ENCODE measurements around the gene ROBO3.
A peak's percentile ranks its signal among the peaks of the same experiment; 100 is the strongest.

ROBO3 gene

DNA sequence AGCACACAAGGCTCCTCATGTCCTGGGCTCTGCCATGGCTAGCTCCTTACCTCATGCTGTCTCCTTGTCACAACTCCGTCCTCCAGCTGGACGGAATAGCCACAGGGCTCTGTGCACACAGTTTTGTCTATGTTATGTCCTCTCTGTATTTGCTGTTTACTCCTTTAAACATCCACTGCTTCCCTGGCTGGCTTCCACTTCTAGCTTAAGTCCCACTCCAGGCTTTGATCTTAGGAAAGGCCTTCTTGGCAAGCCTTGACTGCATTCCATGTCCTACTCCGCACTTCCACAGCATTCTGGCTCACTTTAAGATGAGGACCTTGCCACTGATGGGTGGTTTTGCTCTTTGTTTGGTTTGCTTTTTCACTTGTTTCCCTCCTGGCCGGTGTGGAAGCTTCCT, 22.9 kb upstream of the ROBO3 start:
- no peak for DNase-seq (ENCODE audit: low read depth in 4 of 4, low spot score in 1 of 4)

DNA sequence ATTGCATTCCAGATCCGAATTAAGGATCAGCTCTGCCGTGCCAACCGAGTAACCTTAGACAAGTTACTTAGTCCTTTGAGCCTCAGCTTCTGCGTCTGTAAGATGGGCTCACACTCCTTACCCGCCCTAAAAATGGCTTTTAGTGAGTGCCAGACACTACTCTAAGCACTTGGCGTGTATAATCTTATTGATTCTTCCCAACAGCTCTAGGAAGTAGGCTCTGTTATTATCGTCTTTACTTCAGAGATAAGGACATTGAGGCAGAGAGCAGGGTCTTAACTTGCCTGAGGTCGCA, 21.7 kb upstream of the ROBO3 start:
- no peak for DNase-seq (ENCODE audit: low read depth in 4 of 4, low spot score in 1 of 4)

DNA sequence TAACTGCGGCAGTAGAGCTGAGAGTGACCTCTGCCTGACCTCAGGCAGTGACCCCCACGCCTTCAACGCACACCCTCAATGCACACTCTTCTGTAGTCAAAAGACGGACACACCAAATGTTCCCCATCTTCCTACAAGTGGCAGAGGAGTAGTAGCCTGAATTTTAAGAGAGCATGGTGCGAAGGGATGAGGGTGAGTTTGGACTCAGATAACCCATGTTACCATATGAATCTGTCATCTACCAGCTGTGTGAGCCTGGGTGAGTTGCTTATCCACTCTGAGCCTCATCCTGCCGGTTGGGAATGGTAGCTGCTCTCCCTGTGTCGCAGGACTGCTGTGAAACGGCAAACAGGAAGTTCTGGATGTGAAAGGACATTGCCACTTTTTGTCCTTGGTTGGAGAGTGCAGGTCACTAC, 20.6 kb upstream of the ROBO3 start:
- DNase-seq (ENCODE audit: low read depth in 4 of 4, low spot score in 1 of 4): no peak

DNA sequence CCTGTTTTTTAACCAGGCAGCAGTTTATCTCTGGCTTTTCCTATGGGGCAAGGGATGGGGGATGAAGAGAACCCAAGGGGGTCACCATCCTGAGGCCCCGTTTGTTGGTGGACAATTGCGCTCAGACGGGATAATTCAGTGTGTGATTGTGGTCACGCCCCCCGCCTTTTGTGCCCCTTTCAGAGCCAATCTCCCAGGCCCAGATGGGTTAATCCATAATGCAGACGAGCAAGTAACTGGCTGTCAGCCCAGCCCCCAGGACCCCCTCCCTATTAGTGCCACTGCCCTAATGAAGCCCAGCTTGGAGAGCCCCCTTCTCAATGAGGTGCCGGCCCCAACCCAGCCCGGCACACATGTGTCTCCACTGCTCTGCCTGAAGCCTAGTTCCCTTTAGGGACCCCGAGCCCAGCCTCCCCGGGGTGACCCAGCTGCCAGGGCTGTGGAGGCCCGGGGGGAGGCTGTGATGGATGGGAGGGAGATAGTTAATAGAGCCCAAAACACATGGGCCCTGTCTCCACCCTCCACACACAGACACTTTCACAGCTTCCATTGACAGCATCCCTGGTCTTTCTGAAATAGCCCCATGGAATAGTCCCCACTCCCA, 19.1 kb upstream of the ROBO3 start:
- DNase-seq (ENCODE audit: low read depth in 4 of 4, low spot score in 1 of 4): no peak

DNA sequence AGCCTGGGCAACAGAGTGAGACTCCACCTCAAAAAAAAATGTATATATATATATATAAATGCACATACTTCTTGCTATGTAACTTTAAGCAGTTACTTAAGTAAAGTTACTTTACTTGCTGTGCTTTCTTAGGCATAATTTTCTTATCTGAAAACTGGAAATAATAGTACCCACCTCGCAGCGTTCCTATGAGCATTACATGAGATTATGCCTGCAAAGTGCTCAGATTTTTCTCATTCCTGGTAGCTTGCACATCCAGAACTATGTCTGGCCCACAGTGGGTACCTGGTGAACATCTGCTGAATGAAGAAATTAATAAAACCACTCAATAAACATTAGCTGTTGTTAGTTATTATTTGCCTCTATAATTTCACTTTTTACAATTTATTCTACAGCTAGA, 6.1 kb upstream of the ROBO3 start:
- no peak for DNase-seq (ENCODE audit: low read depth in 4 of 4, low spot score in 1 of 4)

DNA sequence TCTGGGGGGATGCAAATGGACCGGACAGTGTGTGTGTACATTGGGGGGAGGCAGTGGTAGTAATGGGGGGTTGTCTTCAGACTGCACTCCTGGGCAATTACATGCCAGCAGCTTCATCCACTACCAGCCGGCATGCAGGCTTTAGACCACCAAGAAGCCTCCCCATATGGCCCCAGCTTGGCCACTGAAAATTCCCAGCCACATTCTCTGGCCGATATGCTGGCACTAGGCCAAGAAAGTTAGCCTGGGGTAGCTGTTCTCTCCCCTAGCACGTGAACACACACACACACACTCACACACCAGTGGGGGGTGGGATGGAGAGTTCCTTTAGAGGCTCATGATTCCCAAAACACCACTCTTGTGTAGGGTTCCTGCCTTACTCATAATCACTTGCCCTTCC, 3.6 kb upstream of the ROBO3 start:
- DNase-seq (ENCODE audit: low read depth in 4 of 4, low spot score in 1 of 4): no peak

DNA sequence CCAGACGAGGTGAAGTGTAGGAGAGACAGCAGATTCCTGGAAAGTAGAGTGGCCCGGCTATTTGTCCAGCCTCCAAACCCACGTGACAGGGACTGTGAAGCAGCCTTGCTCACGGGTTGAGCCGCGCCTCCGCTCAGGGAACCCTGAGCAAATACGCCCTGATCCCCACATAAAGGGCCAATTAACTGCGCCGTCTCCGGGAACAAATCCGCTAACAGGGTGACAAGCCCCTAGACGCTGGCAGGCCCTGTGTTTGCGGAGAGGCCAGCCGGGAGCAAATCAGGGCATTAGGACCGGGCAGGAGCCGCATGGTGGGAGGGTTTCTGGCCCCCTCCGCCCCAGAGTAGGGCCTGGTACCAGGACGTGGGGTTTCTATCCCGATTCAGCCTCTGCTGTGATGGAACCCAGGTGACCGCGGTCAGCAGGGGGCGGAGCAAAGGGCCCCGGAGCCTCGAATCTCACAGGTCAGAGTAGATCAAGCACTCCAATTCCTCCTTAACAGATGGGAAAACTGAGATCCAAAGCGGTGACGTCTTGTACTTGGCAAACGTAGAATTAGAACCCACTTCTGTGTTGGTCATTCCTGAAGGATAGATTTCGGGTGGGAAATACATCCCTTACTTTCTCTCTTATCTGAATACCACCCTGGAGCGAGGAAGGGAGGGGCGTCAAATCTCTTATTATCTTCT, 2.0 kb upstream of the ROBO3 start:
- no peak for DNase-seq (ENCODE audit: low read depth in 4 of 4, low spot score in 1 of 4)

DNA sequence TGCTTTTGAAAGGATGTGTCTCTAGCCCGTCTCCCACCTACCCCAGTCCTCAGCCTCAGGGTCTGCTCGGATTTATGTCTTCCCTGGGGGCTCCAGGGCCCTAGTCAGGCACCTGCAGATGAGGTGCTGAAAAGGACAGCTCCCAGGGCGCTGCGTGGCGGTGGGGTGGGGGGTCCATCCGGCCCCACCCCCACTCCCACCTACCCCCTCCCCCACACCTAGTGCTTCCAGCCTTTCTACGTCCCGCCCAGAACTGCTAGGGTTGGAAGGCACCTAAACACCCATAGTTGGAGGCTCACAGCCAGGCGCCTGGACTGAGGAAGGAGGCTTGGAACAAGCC, 1.4 kb upstream of the ROBO3 start:
- no peak for DNase-seq (ENCODE audit: low read depth in 4 of 4, low spot score in 1 of 4)

DNA sequence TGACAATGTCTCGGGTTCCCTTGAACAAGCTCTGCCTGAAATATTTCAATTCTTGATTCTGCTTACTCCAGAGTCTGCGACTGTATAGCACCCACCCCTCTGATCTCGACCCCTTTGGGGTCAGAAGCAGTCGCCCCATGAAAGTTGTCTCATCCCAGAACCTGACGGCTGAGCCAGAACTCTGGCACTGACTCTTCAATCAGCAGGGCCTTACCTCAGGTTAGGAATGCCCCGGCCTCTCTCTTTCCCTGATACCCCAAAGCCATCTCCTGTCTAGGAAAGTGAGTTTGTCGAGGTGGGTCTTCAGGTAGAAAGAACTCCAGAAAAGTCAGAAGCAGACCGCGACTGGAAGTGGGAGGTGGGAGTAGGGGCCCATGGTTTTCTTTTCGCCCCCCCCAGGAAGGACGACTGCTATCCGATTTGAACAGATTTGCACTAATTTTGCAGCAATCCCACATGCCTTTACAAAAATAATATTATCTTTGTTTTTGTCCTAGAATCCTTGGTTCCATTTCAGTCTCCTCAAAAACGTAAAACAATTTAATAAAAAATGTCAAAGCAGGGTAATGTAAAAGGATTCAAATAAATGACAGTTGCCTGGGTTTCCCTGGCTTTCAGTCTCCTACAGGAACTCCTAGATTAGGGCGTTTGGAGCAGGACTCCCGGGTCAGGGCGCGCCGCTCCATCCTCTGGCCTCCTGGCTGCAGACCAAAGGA, 898 bp upstream of the ROBO3 start:
- no peak for DNase-seq (ENCODE audit: low read depth in 4 of 4, low spot score in 1 of 4)

DNA sequence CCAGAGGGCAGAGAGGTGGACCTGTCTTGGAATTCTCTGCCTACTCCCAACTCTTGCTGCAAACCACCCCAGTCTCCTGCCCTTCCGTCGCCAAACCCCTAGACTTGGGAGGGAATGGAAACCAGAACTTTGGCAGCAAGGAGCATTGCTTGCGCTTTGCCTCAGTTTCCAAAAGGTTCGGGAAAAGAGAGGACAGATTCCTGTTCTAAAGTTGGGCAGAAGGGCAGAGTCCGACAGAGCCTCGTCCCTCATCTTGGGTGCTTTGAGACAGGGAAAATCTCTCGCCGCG, 396 bp upstream of the ROBO3 start:
- no peak for DNase-seq (ENCODE audit: low read depth in 4 of 4, low spot score in 1 of 4)

DNA sequence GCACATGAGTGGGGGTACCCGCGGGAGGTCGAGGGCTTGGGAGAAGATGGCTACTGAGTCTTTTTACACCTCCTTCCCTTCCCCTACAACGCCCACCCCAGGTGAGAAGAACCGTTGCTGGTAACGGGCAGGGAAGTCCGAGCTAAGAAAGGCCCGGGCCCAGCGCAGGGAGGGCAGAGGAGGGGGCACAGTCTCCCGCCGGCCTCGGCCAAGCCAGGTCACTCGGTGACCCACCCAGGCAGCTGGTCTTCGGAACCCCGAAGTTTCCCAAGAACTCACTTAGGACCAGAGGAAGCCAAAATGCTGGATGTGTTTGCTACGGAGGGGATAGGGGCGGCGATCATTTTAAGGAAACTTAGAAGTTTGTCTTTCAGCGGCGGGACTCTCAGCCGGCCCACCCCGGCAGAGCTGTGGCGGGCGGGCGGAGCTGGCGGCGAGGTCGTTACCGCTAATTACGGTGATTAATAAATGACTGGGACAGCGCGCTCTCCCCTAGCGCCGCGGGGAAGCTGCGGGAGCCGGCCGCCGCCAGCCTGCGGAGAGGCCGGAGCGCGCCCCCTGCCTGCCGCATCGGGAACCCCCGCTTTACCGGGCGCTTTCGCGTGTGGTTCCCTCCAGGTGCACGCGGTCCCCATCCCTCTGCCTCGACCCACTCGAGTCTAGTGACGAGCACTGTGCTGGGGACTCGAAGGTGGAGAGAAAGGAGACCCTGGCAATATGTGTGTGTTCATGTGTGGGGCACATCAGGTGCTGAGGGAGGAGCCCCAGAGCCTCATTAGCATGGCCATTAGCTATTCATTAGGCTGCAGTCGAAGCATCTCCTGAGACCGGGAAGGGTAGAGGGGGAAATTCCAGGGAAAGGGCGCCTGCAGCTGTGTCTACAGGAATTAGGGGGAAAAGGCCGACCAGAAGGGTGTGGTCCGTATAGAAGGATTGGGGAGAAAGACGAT, 945 bp downstream of the ROBO3 start:
- DNase-seq (ENCODE audit: low read depth in 4 of 4, low spot score in 1 of 4): peak in 2 of 4 experiments; percentile 32 to 40

DNA sequence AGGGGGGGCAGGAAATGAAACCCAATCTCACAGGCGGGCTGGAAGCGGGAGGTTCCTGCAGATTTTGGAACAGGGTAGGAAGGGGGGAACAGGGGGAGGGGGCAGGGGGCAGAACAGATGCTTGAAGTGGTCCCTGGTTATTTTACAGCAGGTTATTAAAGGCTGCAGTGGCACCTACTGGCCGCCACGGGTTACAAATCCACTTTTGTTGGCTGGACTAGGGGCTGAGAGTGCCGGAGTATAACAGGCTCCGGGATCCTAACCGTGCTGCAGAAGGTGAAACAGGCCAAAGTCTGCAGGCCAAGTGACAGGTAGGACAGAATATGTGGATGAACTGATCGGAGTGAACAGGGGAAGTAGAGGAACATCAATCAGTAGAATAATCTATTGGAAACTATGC, 2.5 kb downstream of the ROBO3 start:
- no peak for DNase-seq (ENCODE audit: low read depth in 4 of 4, low spot score in 1 of 4)

DNA sequence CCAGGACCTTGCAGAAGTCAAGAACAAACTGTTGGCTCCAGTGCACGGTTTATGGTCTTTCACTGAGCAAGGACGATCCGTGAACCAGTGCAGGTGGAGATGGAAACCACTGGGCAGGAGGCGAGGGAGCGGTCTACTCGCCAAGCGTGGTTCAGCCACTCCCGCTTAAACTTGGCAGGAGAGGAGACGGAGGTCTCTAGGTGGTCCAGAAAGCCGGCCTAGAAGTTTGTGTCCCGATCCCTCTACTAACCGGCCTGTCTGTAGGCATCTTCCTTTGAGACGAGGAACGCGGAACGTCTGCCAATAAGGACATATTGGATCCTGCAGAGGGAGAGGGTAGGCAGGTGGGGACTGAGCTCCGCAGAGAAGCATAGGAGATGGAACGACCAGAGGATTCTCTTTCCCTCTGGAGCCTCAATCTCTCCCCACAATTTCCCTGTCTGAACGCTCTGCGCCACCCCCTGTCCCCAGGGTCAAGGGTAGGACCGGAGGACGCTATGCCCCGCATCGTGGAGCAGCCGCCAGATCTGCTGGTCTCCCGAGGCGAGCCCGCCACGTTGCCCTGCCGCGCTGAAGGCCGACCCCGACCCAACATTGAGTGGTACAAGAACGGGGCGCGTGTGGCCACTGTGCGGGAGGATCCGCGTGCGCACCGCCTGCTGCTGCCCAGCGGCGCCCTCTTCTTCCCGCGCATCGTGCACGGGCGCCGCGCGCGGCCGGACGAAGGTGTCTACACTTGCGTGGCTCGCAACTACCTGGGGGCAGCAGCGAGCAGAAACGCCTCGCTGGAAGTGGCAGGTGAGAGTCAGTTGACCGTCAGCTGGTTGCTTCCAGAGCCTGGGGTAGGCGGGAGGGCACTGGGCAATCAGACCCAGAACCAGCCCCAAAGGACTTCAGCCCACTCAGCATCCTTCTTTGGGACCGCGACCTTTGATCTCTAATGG, 3.4 kb downstream of the ROBO3 start:
- no peak for DNase-seq (ENCODE audit: low read depth in 4 of 4, low spot score in 1 of 4)

DNA sequence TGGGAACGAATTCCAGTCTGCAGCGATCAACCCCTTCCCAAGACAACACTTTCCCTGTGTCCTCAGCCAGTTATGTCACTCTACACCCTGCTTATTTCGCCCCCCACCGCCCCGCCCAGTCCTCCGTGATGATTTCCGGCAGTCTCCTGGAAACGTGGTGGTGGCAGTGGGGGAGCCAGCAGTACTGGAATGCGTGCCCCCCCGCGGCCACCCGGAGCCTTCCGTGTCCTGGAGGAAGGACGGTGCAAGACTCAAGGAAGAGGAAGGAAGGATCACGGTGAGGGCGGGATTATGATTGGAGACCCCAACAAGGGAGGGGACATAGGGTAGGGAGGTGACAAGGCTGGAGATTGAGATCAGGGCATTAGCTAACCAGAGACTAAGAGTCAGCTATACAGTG, 4.1 kb downstream of the ROBO3 start:
- no peak for DNase-seq (ENCODE audit: low read depth in 4 of 4, low spot score in 1 of 4)

DNA sequence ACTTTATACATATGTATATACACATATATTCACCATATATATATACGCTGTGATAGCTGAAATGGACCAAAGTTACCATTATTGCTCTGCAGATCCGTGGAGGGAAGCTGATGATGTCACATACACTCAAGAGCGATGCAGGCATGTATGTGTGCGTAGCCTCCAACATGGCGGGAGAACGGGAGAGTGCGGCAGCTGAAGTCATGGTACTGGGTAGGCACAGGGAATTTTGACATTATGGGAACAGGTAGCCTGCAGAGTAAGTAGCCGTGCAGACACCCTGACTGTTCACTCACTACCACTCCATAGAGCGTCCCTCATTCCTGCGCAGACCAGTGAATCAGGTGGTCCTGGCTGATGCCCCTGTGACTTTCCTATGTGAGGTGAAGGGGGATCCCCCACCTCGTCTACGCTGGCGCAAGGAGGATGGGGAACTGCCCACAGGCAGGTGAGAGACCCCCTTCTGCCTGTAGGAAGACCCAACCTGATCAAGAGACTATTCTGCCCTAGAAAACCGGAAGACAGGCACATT, 4.7 kb downstream of the ROBO3 start:
- no peak for DNase-seq (ENCODE audit: low read depth in 4 of 4, low spot score in 1 of 4)

DNA sequence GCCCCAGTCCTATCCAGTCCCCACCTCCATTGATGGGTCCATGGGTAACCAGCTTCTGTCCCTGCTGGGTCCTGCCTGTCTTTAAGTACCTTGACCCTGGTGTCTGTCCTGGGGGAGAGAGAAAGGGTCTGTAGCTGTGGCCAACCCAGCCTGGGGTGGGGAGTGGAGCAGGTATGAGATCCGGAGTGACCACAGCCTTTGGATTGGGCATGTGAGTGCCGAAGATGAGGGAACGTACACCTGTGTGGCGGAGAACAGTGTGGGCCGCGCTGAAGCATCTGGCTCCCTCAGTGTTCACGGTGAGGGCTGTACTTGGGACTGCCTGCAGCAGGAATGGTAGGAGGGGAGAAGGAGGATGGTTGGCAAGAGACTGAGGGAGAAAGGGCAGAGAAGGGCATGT, 5.2 kb downstream of the ROBO3 start:
- no peak for DNase-seq (ENCODE audit: low read depth in 4 of 4, low spot score in 1 of 4)

DNA sequence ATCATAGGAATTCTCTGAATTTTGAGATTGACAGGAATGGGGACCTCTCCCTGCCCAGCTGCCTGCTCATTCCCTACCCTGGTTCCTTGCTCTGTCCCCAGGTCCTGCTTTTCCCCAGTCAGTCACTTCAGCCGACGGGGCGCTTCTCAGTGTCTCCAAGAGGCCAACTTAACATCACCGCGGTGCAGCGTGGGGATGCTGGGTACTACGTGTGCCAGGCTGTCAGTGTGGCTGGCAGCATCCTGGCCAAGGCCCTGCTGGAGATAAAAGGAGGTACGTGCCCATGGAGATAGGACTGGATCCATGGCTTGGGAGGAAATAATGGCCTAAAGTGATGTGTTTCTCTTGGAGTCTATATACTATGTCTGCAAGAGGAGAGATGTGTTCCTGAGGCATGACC, 7.0 kb downstream of the ROBO3 start:
- no peak for DNase-seq (ENCODE audit: low read depth in 4 of 4, low spot score in 1 of 4)

DNA sequence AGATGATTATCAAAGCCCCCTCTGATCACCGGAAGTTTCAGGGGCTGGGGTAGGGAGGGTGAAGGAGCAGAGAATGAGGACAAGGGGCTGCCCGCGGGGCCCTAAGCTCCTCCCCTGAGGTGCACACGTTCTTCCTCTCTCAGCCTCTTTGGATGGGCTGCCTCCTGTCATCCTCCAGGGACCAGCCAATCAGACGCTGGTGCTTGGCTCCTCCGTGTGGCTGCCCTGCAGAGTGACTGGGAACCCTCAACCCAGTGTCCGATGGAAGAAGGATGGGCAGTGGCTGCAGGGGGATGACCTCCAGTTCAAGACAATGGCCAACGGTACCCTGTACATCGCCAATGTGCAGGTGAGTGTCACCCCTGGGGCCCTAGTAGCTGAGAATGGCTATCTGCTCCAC, 7.5 kb downstream of the ROBO3 start:
- no peak for DNase-seq (ENCODE audit: low read depth in 4 of 4, low spot score in 1 of 4)

DNA sequence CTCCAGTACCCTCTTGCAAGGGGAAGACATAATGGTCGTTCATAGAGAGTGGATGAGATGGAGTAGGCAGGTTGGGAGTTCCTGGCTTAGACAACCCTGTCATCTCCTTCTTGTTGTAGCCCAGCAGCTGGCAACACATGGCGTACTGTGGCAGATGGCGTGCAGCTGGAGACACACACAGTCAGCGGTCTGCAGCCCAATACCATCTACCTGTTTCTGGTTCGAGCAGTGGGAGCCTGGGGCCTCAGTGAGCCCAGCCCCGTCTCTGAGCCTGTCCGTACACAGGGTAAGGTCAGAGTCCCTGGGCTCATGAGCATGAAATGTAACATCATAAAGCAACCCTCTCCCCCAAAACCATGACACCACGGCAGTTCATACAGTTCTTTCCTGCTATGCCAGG, 8.7 kb downstream of the ROBO3 start:
- DNase-seq (ENCODE audit: low read depth in 4 of 4, low spot score in 1 of 4): no peak

DNA sequence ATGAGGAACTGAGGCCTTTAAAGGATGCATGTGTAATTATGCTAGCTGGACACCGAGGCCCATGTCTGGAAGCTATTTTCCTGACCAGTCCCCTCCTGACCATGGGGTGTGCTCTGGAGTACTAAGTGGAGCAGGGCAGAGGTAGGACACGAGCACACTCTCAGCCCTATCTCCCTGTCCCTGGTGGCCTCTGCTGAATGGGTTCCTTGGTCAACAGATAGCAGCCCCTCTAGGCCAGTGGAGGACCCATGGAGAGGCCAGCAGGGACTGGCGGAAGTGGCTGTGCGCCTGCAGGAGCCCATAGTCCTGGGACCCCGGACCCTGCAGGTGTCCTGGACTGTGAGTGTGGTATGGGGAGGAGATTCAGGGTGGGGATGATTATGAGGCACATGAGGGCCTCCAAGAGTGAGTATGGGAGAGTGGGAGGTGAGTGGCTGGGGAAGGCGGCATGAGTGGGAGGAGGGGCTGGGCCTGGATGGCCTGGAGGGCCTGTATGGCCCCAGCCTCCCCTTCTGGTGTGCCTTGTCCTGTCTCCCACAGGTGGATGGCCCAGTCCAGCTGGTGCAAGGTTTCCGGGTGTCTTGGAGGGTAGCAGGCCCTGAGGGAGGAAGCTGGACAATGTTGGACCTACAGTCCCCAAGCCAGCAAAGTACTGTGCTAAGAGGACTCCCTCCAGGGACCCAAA, 9.5 kb downstream of the ROBO3 start:
- DNase-seq (ENCODE audit: low read depth in 4 of 4, low spot score in 1 of 4): no peak
